Measurements from ENCODE around the gene MT1F. TPM values are rescaled to one million over a fixed set of nuclear protein-coding genes. Genes with fewer than 3 reads are reported as not detected.

The MT1F gene
- total RNA-seq, 1 donor from 2014 or later: not detected

DNA sequence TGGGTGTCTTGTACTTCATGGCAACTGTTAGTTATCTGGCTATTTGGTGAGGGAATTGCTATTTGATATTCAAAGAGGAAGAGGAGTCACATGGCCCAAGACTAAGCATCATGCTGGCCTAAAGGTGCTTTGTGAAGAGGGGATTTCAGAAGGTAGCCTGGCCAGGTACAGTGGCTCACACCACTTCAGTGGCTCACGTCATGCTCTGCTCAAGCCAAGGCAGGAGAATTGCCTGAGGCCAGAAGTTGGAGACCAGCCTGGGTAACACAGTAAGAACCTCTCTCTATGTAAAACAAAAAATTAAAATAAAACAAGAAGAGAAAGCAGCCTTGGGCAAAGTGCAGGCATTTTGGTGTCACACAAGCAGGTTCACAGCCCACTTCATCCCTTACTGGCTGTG is 12.4 kb upstream of the MT1F start:
- Histone ChIP-seq H3K4me1 (ENCODE audit: insufficient read depth, low read length) (peaks cover 9% of the 10 kb centered on the region), H3K4me3 (ENCODE audit: insufficient read depth, low read depth, low read length) (no peak overlapping the region), H3K27ac (ENCODE audit: low read depth, low read length) (no peak overlapping the region), H3K9ac (ENCODE audit: low read length) (no peak overlapping the region), H3K9me3 (ENCODE audit: insufficient read depth, low read depth, low read length) (no peaks in the 10 kb centered on the region), H3K36me3 (ENCODE audit: insufficient read depth, low read length) (no peaks in the 10 kb centered on the region), H3K79me2 (ENCODE audit: insufficient read depth, low read length) (no peaks in the 10 kb centered on the region), H4K20me1 (ENCODE audit: insufficient read depth, low read length) (no peaks in the 10 kb centered on the region), H3K27me3 (ENCODE audit: insufficient read depth, low read length) (peaks cover 99% of the 10 kb centered on the region), H3K4me2 (ENCODE audit: low read length) (no peak overlapping the region), H2AFZ (ENCODE audit: low read depth, low read length) (no peak overlapping the region)
- TF ChIP-seq CTCF (IDR thresholded peaks at IDR 0.05; ENCODE audit: insufficient read depth, low read depth, low read length) (no peak), EZH2 (IDR thresholded peaks at IDR 0.05; ENCODE audit: insufficient read depth, low read length) (no peak)
- H3K27me3 Mint-ChIP-seq (ENCODE audit: low read depth, unreplicated experiment): peaks cover 92% of the 10 kb centered on the region
- H3K4me3 Mint-ChIP-seq (ENCODE audit: unreplicated experiment): no peak overlapping the region
- no peaks in the 10 kb centered on the region for H3K9me3 Mint-ChIP-seq (ENCODE audit: unreplicated experiment)
- H3K27ac Mint-ChIP-seq (ENCODE audit: unreplicated experiment): no peak overlapping the region
- FAIRE-seq (no peak), DNase-seq (ENCODE audit: low read depth) (no peak)
- H3K36me3 Mint-ChIP-seq (ENCODE audit: low read depth, unreplicated experiment): no peaks in the 10 kb centered on the region
- H3K4me1 Mint-ChIP-seq (ENCODE audit: low read depth, unreplicated experiment): no peaks in the 10 kb centered on the region

DNA sequence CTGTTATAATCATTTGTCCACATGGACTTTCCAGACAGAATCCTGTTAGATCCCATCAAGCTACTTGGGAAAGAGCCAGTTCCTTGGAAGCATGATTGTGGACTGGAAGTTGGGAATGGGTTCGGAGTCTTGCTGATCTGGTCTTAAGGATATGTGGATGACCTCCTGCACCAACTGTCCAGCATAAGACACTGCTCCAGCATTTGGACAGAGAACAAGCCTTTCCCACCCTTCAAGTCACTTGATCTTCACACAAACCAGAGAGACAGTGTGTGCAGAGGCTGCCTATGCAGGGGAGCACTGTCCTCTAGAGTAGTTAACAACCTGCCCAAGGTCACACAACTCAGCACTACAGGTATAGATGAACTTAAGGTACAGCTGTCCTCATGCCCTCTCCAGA is 11.9 kb upstream of the MT1F start:
- Histone ChIP-seq H3K9ac (ENCODE audit: low read length) (no peak overlapping the region), H3K4me1 (ENCODE audit: insufficient read depth, low read length) (peaks cover 9% of the 10 kb centered on the region), H3K9me3 (ENCODE audit: insufficient read depth, low read depth, low read length) (no peaks in the 10 kb centered on the region), H3K27ac (ENCODE audit: low read depth, low read length) (no peak overlapping the region), H2AFZ (ENCODE audit: low read depth, low read length) (no peak overlapping the region), H3K27me3 (ENCODE audit: insufficient read depth, low read length) (peaks cover 98% of the 10 kb centered on the region), H3K36me3 (ENCODE audit: insufficient read depth, low read length) (no peaks in the 10 kb centered on the region), H3K79me2 (ENCODE audit: insufficient read depth, low read length) (no peaks in the 10 kb centered on the region), H4K20me1 (ENCODE audit: insufficient read depth, low read length) (no peaks in the 10 kb centered on the region), H3K4me3 (ENCODE audit: insufficient read depth, low read depth, low read length) (no peak overlapping the region), H3K4me2 (ENCODE audit: low read length) (no peak overlapping the region)
- Mint-ChIP-seq H3K36me3 (ENCODE audit: low read depth, unreplicated experiment) (no peaks in the 10 kb centered on the region), H3K27me3 (ENCODE audit: low read depth, unreplicated experiment) (peaks cover 92% of the 10 kb centered on the region), H3K4me3 (ENCODE audit: unreplicated experiment) (no peak overlapping the region), H3K27ac (ENCODE audit: unreplicated experiment) (no peak overlapping the region), H3K9me3 (ENCODE audit: unreplicated experiment) (no peaks in the 10 kb centered on the region), H3K4me1 (ENCODE audit: low read depth, unreplicated experiment) (no peaks in the 10 kb centered on the region)
- no peak for FAIRE-seq
- no peak for DNase-seq (ENCODE audit: low read depth)
- TF ChIP-seq CTCF (IDR thresholded peaks at IDR 0.05; ENCODE audit: insufficient read depth, low read depth, low read length): no peak
- TF ChIP-seq EZH2 (IDR thresholded peaks at IDR 0.05; ENCODE audit: insufficient read depth, low read length): no peak

- Histone ChIP-seq H3K27me3 (ENCODE audit: insufficient read depth, low read length) (peaks cover 95% of the 10 kb centered on the region), H3K36me3 (ENCODE audit: insufficient read depth, low read length) (no peaks in the 10 kb centered on the region)
Measured at GRCh38 chr16:56647641-56648431, 9.9 kb upstream of the MT1F start.

More at GRCh38 chr16:56647641-56648431, 9.9 kb upstream of the MT1F start:
- Mint-ChIP-seq H3K4me1 (ENCODE audit: low read depth, unreplicated experiment) (no peaks in the 10 kb centered on the region), H3K9me3 (ENCODE audit: unreplicated experiment) (no peaks in the 10 kb centered on the region), H3K27ac (ENCODE audit: unreplicated experiment) (no peak overlapping the region), H3K4me3 (ENCODE audit: unreplicated experiment) (no peak overlapping the region), H3K27me3 (ENCODE audit: low read depth, unreplicated experiment) (peaks cover 93% of the 10 kb centered on the region), H3K36me3 (ENCODE audit: low read depth, unreplicated experiment) (no peaks in the 10 kb centered on the region)
- Histone ChIP-seq H3K4me2 (ENCODE audit: low read length) (no peak overlapping the region), H2AFZ (ENCODE audit: low read depth, low read length) (no peak overlapping the region), H4K20me1 (ENCODE audit: insufficient read depth, low read length) (no peaks in the 10 kb centered on the region), H3K27ac (ENCODE audit: low read depth, low read length) (no peak overlapping the region), H3K79me2 (ENCODE audit: insufficient read depth, low read length) (no peaks in the 10 kb centered on the region), H3K9me3 (ENCODE audit: insufficient read depth, low read depth, low read length) (no peaks in the 10 kb centered on the region), H3K4me1 (ENCODE audit: insufficient read depth, low read length) (peaks cover 9% of the 10 kb centered on the region), H3K4me3 (ENCODE audit: insufficient read depth, low read depth, low read length) (no peak overlapping the region), H3K9ac (ENCODE audit: low read length) (no peak overlapping the region)
- TF ChIP-seq CTCF (IDR thresholded peaks at IDR 0.05; ENCODE audit: insufficient read depth, low read depth, low read length) (no peak), EZH2 (IDR thresholded peaks at IDR 0.05; ENCODE audit: insufficient read depth, low read length) (peak; percentile 73)
- FAIRE-seq: no peak
- no peak for DNase-seq (ENCODE audit: low read depth)

All from astrocyte (in vitro differentiated cells and primary cell).